CD14-positive monocyte (primary cell): Measurements from ENCODE around the gene DAPK2. TPM values are rescaled to one million over a fixed set of nuclear protein-coding genes. Genes with fewer than 3 reads are reported as not detected.

Experiments
- DNase-seq, 3 donors: peaks; one replicate each; pipeline ENCODE4 v3.0.0-alpha.2; 2011 to 2022
- H2AFZ ChIP-seq: 2 replicates; pipeline ENCODE4 v1.6.0; 2012; ENCODE audit warnings: mild to moderate bottlenecking, low read depth, low read length, inconsistent platforms; ENCODE audit not compliant: insufficient read depth, poor library complexity, severe bottlenecking
- H3K27ac ChIP-seq, 2 donors: 1 replicate in 1 of 2; 2 replicates in 1 of 2; pipeline ENCODE4 v1.5.1; 2012 to 2013; ENCODE audit warnings: low read length in 2 of 2, control low read depth in 1 of 2, inconsistent platforms in 1 of 2, low read depth in 1 of 2, mild to moderate bottlenecking in 1 of 2
- H3K27me3 ChIP-seq, 2 donors: one replicate each; pipeline versions ENCODE4 v1.6.0 to v1.6.1; 2011 to 2013; ENCODE audit warnings: low read length in 2 of 2; ENCODE audit not compliant: control insufficient read depth in 2 of 2, insufficient read depth in 2 of 2
- H3K36me3 ChIP-seq, 2 donors: replicated peaks in 1 of 2; 1 replicate in 1 of 2; 2 replicates in 1 of 2; pipeline versions ENCODE4 v1.5.1 to v1.6.1; 2012 to 2013; ENCODE audit warnings: low read length in 2 of 2, control low read depth in 1 of 2, inconsistent platforms in 1 of 2, mild to moderate bottlenecking in 1 of 2; ENCODE audit not compliant: insufficient read depth in 2 of 2, control insufficient read depth in 1 of 2
- H3K4me1 ChIP-seq, 2 donors: 1 replicate in 1 of 2; 2 replicates in 1 of 2; pipeline versions ENCODE4 v1.5.1 to v1.6.1; 2012 to 2013; ENCODE audit warnings: low read length in 2 of 2, control low read depth in 1 of 2, inconsistent platforms in 1 of 2, mild to moderate bottlenecking in 1 of 2, moderate library complexity in 1 of 2; ENCODE audit not compliant: insufficient read depth in 2 of 2, control insufficient read depth in 1 of 2
- H3K4me2 ChIP-seq: replicated peaks from 2 replicates; pipeline ENCODE3; 2012; ENCODE audit warnings: low read length, moderate library complexity, mild to moderate bottlenecking; ENCODE audit not compliant: poor library complexity, severe bottlenecking; ENCODE audit errors: extremely low read depth
- H3K4me3 ChIP-seq, 3 experiments: fragments of 200-600 bp in 1 of 3; sonication (generic) in 1 of 3; replicated peaks in 1 of 3; 1 replicate in 2 of 3; 2 replicates in 1 of 3; pipeline ENCODE4 v1.5.1; 2011 to 2013; ENCODE audit warnings: low read length in 3 of 3, mild to moderate bottlenecking in 3 of 3, control low read depth in 2 of 3, low read depth in 2 of 3, inconsistent platforms in 1 of 3, moderate library complexity in 1 of 3
- H3K79me2 ChIP-seq: 2 replicates; pipeline ENCODE4 v1.6.0; 2012; ENCODE audit warnings: mild to moderate bottlenecking, control low read depth, inconsistent platforms, low read length, moderate library complexity; ENCODE audit not compliant: insufficient read depth
- H3K9ac ChIP-seq: 2 replicates; pipeline ENCODE4 v1.6.0; 2017; ENCODE audit warnings: low read length, mild to moderate bottlenecking; ENCODE audit not compliant: insufficient read depth, poor library complexity, severe bottlenecking
- H3K9me3 ChIP-seq, 2 donors: replicated peaks in 1 of 2; 1 replicate in 1 of 2; 2 replicates in 1 of 2; pipeline versions ENCODE4 v1.5.1 to v1.6.1; 2012 to 2013; ENCODE audit warnings: low read length in 2 of 2, control low read depth in 1 of 2; ENCODE audit not compliant: control insufficient read depth in 1 of 2, insufficient read depth in 1 of 2
- H4K20me1 ChIP-seq: 2 replicates; pipeline ENCODE4 v1.6.0; 2012; ENCODE audit warnings: mild to moderate bottlenecking, low read length, control low read depth, moderate library complexity; ENCODE audit not compliant: insufficient read depth
- H3K27ac Mint-ChIP-seq, 7 donors: one replicate each; pipeline ENCODE4 v1.8.0; 2020; ENCODE audit warnings: mild to moderate bottlenecking in 7 of 7, mixed read lengths in 7 of 7, moderate library complexity in 6 of 7, inconsistent platforms in 2 of 7
- H3K27me3 Mint-ChIP-seq, 3 donors: one replicate each; pipeline ENCODE4 v1.8.0; 2021 to 2022; ENCODE audit warnings: low read depth in 3 of 3, mild to moderate bottlenecking in 3 of 3, mixed read lengths in 3 of 3, moderate library complexity in 3 of 3, inconsistent platforms in 1 of 3
- H3K36me3 Mint-ChIP-seq, 2 donors: one replicate each; pipeline ENCODE4 v1.8.0; 2020; ENCODE audit warnings: mixed read lengths in 2 of 2, inconsistent platforms in 1 of 2, mild to moderate bottlenecking in 1 of 2
- H3K4me1 Mint-ChIP-seq: one replicate; pipeline ENCODE4 v1.8.0; 2020; ENCODE audit warnings: mild to moderate bottlenecking, mixed read lengths
- H3K4me3 Mint-ChIP-seq, 2 donors: one replicate each; pipeline ENCODE4 v1.8.0; 2020; ENCODE audit warnings: mild to moderate bottlenecking in 2 of 2, mixed read lengths in 2 of 2, moderate library complexity in 1 of 2
- H3K9me3 Mint-ChIP-seq, 7 donors: one replicate each; pipeline ENCODE4 v1.8.0; 2020 to 2022; ENCODE audit warnings: mixed read lengths in 7 of 7, mild to moderate bottlenecking in 6 of 7, moderate library complexity in 6 of 7, inconsistent platforms in 2 of 7
- WGBS: methylation state at CpG from one replicate; pipeline ENCODE4 v1.1.5; 2013; ENCODE audit warnings: missing lambda C conversion rate; ENCODE audit not compliant: insufficient coverage; 5-methylcytosine and 5-hydroxymethylcytosine counted together
- intact Hi-C, 2 donors: fragments of 100-400 bp; cut with micrococcal nuclease; formaldehyde crosslinking; loops; one replicate each; pipeline versions ENCODE4 v1.15.0 to v1.15.1; 2023
- polyA plus RNA-seq, 3 donors: library from polyadenylated mRNA; depleted of rRNA in 1 of 3; unstranded in 2 of 3; stranded (reverse) in 1 of 3; fragments of 300-500 nt in 2 of 3; fragments of >200 nt in 1 of 3; fragmentation: Illumina TruSeq in 2 of 3; gene quantifications; 1 replicate in 2 of 3; 2 replicates in 1 of 3; pipeline ENCODE4 v1.2.3, GENCODE V29; 2012 to 2021
- TF ChIP-seq, protein P1 (sequence below): fragments of 200-600 bp; IDR thresholded peaks from one replicate; pipeline ENCODE4 v1.8.0; 2022; ENCODE audit warnings: antibody characterized with exemption, mild to moderate bottlenecking

DAPK2 gene
- polyA plus RNA-seq, 3 donors, result 0.59 to 4.1 (median 2.1) TPM

- Histone ChIP-seq H3K4me2 (no peak overlapping the region), H3K27ac (no peak overlapping the region)
Observed at GRCh38 chr15:63997715-63998442, 48.4 kb downstream of the DAPK2 start.

DNA sequence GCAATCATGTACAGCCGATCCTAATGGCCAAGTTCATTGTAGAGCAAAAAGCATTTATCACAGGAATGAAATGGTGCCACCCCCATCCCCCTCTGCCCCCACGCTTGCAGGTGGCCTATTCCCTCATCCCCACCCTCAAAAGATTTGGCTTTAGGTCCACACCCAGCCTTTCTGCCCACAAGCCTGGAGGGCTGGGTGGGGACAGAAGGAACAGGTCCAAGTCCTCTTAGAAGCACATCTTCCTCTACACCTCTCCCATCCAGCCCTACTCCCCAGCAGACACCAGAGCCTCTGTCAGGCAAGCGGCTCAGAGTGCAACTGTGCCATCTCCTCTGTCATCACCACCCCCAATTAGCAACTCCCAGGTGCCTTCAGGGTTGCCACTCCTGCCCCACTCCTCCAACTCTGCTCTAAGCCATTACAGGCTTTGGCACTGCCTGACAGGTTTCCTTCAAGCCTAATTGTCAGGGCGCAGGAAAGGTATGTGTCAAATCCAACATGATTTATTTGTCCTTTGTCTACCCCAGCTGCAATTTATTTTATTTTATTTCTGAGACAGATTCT is 49.4 kb downstream of the DAPK2 start:
- TF ChIP-seq, protein P1, sequence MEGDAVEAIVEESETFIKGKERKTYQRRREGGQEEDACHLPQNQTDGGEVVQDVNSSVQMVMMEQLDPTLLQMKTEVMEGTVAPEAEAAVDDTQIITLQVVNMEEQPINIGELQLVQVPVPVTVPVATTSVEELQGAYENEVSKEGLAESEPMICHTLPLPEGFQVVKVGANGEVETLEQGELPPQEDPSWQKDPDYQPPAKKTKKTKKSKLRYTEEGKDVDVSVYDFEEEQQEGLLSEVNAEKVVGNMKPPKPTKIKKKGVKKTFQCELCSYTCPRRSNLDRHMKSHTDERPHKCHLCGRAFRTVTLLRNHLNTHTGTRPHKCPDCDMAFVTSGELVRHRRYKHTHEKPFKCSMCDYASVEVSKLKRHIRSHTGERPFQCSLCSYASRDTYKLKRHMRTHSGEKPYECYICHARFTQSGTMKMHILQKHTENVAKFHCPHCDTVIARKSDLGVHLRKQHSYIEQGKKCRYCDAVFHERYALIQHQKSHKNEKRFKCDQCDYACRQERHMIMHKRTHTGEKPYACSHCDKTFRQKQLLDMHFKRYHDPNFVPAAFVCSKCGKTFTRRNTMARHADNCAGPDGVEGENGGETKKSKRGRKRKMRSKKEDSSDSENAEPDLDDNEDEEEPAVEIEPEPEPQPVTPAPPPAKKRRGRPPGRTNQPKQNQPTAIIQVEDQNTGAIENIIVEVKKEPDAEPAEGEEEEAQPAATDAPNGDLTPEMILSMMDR, result no peak
- Histone ChIP-seq H2AFZ (no peak overlapping the region), H3K79me2 (no peaks in the 10 kb centered on the region), H3K4me2 (no peak overlapping the region), H3K27me3 (no peaks in the 10 kb centered on the region), H3K4me3 (no peak overlapping the region), H3K4me1 (peaks cover 37 to 40% of the 10 kb centered on the region in 2 donors), H3K27ac (no peak overlapping the region), H3K9me3 (no peaks in the 10 kb centered on the region), H3K9ac (no peak overlapping the region), H4K20me1 (no peaks in the 10 kb centered on the region), H3K36me3 (no peaks in the 10 kb centered on the region)
- H3K9me3 Mint-ChIP-seq, result peaks cover 0 to 2% (median 1%) of the 10 kb centered on the region in 7 donors
- no peak for DNase-seq
- peaks cover 0 to 3% of the 10 kb centered on the region in 2 donors for H3K36me3 Mint-ChIP-seq
- H3K27ac Mint-ChIP-seq, result no peak overlapping the region
- intact Hi-C loops, result no loop called here
- no peak overlapping the region for H3K4me3 Mint-ChIP-seq
- WGBS, result 95% methylated on average over 2 of the region's 4 CpGs
- peaks cover 43% of the 10 kb centered on the region for H3K4me1 Mint-ChIP-seq
- H3K27me3 Mint-ChIP-seq, result peaks cover 0 to 4% (median 2%) of the 10 kb centered on the region in 3 donors

More at GRCh38 chr15:63997715-63998442, 48.4 kb downstream of the DAPK2 start:
- no peak overlapping the region for H3K4me3 ChIP-seq
- no peak for DNase-seq
- peaks cover 0 to 3% of the 10 kb centered on the region in 2 donors for H3K36me3 Mint-ChIP-seq
- H3K4me3 Mint-ChIP-seq, result no peak overlapping the region
- no peak overlapping the region for H2AFZ ChIP-seq
- H3K4me1 Mint-ChIP-seq, result peaks cover 39% of the 10 kb centered on the region
- H3K4me1 ChIP-seq, result peaks cover 34 to 38% of the 10 kb centered on the region in 2 donors
- no peaks in the 10 kb centered on the region for H3K27me3 ChIP-seq
- no peak overlapping the region for H3K9ac ChIP-seq
- H3K9me3 Mint-ChIP-seq, result peaks cover 0 to 2% (median 1%) of the 10 kb centered on the region in 7 donors
- WGBS, result 86% methylated on average over 4 of the region's 4 CpGs
- no peaks in the 10 kb centered on the region for H3K36me3 ChIP-seq
- intact Hi-C loops, result no loop called here
- peaks cover 0 to 4% (median 2%) of the 10 kb centered on the region in 3 donors for H3K27me3 Mint-ChIP-seq
- H3K27ac Mint-ChIP-seq, result no peak overlapping the region
- no peaks in the 10 kb centered on the region for H3K9me3 ChIP-seq
- H4K20me1 ChIP-seq, result no peaks in the 10 kb centered on the region
- TF ChIP-seq, protein P1, result no peak
- no peaks in the 10 kb centered on the region for H3K79me2 ChIP-seq
